HG02970 (cell line): ENCODE measurements around the gene DECR2.
"Not testable (repeated sequence)": the region's sequence is repeated elsewhere in the genome, so short reads cannot be mapped to it uniquely, and the experiment has no call there.

Experiments
- ATAC-seq: cut with Tn5 transposase; IDR thresholded peaks from one replicate; pipeline ENCODE4 v1.9.1; 2021; ENCODE audit warnings: mild to moderate bottlenecking, moderate library complexity, moderate number of reproducible peaks; ENCODE audit not compliant: unreplicated experiment, low FRiP score

DECR2 gene, protein sequence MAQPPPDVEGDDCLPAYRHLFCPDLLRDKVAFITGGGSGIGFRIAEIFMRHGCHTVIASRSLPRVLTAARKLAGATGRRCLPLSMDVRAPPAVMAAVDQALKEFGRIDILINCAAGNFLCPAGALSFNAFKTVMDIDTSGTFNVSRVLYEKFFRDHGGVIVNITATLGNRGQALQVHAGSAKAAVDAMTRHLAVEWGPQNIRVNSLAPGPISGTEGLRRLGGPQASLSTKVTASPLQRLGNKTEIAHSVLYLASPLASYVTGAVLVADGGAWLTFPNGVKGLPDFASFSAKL

DNA sequence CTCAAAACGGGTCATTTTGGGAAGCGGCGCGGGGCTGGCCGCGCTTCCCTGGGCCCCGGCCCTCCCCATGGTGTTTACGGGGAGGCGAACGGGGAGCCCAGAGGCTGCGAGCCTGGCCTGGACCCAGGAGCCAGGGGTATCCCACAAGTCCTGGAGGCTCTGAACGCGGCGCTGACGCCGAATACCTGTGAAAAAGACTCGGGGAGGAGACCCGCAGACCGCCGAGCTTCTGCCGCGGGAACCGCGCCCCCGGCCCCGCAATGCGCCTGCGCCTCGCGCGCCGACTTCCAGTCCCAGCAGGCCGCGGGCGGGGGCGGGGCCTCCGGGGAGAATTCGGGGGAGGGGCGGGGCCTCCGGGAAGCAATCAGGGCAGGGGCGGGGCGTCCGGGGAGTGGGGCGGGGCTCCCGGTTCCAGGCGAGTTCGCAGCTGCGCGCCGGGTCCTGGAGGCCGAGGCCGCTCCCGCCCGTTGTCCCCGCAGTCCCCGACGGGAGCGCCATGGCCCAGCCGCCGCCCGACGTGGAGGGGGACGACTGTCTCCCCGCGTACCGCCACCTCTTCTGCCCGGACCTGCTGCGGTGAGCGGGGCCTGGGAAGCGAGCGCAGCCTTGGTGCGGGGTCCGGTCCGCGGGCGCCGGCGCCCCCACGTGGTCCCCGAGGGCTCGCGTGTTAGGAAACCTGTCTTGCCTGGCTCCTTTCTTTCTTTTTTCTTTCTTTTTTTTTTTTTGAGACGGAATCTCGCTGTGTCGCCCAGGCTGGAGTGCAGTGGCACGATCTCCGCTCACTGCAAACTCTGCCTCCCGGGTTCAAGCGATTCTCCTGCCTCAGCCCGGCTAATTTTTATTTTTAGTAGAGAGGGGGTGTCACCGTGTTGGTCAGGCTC is at the start of gene DECR2:
TSS of gene DECR2 (plus strand) at position 418 of the 881 bp plus-strand sequence. CDS start at position 497, 79 bp downstream.
- ATAC-seq: peak; percentile 49

DNA sequence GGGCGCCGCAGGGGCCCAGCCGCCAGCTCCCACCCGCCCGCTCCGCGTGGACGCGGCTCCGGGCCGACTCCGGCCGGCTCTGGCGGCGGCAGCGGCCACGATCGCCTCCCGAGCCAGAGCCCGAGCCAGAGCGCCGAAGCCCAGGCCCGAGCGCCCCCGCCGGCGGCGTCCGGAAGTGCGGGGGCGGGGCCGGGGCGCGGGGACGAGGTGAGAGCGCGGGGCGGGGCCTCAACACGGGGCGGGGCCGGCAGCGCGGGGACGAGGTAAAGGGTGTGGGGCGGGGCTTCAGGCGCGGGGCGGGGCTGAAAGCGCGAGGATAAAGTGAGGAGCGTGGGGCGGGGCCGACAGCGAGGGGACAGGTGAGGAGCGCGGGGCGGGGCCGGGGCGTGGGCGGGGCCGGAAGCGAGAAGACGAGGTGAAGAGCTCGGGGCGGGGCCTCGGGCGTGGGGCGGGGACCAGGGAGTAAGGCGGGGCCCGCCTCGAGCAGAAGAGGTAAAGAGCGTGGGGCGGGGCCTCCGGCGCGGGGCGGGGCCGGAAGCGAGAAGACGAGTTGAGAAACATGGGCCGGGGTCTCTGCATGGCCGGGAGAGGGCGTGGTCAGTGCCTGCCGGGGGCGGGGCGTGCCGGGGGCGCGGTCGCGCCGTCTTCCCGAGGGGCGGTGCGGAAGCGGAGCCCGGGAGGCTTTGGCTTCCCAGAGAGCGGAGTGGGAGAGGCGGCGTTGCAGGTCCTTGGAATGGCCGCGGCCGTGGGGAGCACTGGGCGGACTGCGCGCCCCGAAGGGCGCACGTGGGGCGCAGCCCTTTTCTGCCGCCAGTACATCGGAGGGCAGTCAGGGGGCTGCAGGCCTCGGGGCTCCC is 48.9 kb upstream of the DECR2 start, which contains the start of gene AXIN1:
TSS of gene AXIN1 (minus strand) at position 177 of the 857 bp plus-strand sequence. CDS start 5,698 bp downstream, outside the sequence.
- peak; percentile 61 for ATAC-seq

DNA sequence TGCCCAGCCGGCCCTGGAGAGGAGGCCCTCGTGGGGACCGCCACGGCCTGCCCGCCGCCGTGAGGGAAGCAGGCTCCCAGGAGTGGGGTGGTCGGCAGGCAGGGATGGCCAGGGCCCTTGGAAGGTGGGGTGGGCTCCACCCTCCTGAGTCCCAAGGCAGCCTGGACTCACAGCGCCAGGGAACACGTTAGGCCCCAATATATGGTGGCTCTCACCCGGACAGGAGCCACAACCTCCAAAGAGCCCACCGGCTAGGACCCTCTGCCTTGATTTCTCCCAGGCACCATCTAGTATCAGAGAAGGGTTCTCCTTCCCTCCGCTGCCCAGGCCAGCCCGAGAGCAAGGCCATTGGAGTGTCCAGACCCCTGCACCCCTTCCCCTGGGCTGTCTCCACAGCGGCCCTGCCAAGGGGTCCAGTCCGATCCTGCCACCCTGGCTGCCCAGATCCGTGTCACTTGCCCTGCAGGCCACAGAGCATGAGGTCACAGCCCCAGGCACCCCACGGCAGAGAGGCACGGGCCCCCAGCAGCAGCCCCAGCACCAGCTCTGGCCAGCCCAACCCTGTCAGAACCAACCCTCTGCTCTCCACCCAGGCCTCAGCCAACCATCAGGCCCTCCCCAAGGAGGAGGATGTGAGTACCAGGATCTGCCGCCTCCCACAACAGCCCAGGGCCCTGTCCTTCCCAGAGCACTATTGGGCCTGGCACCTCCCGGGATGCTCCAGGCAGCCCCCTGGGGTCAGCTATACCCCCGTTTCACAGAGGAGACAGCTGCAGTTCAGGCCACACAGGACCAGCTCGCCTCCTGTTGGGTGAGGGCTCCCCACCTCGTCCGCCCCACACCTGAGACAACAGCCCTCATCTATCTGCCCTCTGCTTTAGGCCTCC is 48.0 kb upstream of the DECR2 start:
- no peak for ATAC-seq

DNA sequence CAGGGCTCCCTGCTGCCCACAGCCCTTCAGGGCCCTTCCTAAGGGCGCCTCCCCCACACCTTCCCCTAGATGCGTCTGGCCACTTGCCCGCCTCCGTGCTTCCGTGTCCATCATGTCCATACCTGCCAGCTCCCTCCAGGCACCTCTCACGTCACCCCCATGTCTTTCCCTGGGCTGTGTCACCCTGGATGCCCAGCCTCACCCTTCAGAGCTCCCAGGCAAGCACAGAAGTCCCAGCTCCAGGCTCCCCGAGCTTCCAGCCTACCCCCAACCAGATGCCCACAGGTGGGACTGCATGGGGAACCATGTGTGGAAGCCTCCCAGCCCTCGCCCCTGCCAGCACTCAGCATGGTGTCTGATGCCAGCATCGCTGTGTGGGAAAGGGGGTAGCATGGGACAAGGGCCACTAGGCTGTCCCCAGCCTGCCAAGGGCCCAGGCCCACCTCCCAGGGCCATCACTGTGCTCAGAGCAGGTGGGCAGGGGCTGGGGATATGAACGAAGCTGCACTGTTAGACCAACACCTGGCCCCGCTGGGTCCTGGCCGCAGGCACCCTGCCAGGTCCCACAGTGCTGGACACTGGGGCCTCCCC is 47.3 kb upstream of the DECR2 start:
- ATAC-seq: no peak

DNA sequence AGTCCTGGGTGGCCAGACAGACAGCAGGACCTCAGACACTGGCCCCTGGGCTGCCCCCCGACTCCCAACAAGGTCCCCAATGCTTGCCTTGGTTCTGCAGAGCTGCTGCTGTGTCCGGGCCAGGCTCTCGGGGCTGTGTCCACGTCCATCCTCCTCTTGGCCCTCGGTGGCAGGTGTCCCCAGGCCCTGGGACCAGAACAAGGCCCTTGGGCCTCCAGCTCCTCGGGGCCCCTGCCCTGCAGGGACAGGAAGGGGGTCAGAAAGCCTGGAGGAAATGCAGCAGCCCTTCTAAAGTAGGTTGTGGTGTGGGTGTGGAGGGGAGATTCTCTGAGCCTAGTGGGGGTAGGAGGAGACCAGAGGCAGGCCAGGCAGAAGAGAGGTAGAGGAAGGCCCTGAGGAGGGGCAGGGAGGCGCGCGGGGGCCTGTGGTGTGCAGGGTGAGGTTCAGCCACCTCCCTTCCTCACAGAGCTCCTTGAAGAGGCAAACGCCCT is 46.7 kb upstream of the DECR2 start:
- no peak for ATAC-seq

DNA sequence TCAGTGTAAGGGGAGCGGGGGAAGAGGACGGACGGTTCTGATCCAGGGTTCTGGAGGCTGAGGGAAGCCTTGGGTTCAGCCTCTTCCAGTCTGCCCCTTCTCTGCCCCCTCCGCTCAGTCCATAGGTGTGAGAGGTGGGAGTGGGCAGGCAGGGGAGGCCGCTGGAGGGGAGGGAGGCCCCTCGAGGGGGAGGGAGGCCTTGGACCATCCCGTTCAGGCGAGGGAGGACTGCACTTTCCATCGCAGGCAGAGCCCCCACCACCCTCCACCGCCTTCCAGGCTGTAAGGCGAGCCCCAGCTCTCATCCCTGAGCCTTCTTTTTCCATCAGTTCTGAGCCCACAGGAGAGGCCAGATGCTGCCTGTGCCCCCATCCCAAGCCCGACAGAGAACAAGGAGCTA is 44.9 kb upstream of the DECR2 start:
- ATAC-seq: no peak

DNA sequence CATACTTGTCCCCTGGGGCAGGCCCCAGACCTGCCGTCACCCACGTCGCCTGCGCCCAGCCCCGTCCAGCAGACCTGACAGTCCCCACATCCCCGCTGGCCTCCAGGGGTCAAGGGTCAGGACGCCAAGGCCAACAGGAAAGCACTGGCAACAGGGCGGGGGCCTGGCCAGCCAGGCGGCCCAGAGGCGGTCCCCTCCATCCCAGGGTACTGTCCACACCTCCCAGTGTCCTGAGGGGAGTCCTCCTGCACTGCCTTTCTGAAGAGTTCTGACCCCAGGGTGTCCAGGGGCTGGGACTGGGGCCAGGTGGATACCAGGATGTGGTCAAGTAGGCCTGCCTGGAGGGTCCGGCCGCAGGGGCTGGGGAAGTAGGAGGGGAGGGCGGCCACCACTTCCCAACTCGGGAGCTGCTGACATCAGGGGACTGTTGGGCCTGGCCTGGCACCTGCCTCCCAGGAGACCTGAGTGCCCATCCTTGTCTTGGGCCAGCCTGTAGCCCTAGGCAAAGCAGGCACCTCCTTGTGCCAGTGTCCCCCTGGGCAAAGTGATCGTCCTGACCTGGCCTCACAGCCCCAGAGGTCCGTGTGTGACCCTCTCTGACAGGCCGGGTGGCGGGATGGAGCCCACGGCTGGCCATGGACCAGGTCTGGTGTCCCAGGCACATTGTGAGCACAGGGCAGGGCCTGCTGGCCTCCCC is 42.5 kb upstream of the DECR2 start:
- ATAC-seq: no peak

DNA sequence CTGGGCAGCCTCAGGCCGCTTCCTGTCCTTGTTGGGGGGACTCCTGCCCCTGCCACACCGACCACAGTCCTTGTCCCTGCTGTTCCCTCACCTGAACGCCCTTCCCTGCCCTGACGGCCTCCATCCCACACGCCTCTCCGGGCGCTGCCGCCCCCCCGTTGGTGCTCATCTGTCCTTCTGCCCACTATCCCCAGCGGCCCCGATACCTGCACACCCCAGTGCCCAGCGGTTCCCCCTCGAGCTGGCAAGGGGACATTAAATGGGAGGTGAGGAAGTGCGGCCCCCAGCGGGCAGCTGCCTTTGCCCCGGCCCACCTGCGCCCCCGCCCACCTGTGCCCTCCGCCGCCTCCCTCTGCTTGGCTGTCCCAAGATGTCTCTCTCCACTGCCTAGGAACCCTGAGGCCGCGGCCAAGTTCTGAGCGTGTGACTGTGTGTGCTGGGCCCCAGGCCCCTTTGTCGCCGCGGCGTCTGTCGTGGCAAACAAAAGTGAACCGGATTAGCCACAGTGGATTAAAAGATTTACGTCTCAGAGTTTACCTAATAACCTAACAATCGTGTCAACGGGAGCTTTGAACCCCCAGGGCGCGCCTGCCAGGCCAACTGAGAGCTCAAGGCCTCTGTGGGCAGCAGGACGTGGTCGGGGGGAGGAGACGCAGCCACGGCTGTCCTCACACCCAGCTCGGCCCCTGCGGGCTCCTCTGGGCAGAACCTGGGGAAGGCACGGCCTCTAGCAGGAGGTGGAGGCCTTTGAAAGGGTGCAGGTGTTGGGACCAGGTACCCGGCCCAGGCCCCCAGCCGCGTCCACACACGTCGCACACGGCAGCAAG is 41.6 kb upstream of the DECR2 start:
- ATAC-seq: no peak

DNA sequence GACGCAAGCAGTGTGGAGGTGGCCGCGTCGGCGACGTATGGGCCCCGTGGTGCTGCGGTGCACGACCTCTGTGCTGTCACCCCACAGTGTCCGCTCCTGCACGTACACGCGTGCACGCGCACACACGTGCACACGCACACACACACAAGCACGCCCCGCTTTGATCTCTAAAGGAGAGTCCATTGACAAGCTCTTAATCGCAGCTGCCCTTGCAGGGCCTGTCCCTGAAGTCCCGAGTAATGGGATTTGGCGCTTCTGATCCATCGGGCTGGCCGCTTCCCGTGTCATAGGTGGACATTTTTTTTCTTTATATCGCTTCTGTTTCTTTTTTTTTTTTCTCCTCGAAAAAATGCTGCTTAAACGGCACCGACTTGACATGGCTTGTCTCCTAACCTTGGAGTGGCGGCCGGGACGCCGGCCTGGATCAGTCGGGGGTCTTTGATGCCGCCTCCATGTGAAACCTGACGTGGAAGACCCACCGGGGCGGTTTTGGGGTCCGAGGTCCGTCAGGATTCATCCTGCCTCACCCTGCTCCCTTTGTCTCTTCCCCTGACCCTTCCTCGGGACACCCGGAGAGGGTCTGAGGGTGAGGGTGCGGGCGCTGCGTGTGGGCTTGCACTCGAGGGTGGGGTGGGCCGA is 40.9 kb upstream of the DECR2 start:
- ATAC-seq: no peak

DNA sequence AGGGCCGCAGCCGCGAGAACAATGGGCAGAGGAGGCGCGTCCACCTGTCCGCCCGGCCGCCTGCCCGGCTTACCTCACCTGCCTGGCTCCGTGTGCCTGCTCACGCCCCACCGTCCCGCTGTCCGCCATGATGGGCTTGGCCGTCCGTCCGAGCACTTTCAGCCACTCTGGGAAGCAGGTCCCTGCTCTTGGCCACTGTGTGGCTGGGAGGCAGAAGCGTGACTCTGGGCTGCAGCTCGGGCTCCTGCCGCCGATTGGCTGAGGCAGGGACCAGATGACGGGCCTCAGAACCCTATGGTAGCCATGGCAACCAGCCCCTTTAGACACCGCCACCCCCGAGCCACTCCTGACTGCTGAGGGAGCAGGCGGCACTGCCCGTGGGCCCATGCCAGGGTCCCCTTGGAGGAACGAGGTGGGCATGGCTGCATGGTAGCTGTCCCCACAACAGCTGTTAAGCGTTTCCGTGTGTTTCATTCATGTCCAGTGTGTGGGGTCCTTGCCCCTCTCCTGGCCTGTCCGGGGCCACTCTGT is 40.3 kb upstream of the DECR2 start:
- ATAC-seq: no peak

DNA sequence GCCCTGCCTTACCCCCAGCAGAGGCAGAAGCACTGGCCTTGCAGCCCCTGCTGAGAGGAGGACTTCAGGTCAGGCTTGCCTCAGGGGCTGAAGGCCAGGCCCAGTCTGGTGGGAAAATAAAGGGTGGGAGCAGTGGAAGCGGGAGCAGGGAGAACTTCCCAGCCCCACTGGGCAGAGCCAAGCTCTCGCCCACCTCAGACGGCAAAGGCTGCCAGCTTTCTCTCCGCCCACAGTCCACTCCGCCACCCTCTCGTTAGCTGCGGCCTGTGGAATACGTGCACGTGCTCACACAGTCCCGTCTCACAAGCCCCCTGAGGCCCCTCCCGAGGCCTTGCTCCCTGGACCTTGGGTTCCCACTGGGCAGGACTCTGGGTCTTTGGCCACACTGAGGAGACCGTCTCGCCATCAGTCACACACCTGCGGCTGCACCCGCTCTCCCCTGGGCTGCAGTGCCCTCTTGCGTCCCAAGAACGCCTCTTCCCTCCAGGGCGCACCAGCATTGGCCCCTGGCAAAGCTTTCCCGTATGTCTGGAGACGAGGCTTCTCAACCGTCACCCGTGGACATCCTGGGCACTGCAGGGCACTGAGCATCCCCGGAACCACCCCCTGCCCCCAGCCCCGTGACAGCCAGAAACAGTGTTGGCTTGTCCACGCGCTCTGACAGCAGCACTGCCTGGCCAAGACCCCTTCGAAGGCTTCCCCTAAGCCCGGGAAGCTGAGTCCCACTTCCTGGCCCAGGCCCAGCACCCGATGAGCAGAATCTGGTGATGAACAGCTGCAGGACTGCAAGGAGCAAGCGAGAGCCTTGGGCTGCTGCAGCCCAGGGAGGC is 39.6 kb upstream of the DECR2 start:
- no peak for ATAC-seq

DNA sequence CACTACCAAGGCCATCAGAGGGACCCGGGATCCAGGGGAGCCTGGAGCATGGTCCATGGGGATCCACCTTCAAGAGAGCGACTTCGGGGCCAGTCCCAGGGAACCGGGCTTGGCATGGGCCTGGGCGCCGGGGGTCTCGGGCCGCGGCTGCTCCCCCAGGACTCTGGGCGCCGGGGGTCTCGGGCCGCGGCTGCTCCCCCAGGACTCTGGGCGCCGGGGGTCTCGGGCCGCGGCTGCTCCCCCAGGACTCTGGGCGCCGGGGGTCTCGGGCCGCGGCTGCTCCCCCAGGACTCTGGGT is 39.0 kb upstream of the DECR2 start:
- not testable (repeated sequence) for ATAC-seq

DNA sequence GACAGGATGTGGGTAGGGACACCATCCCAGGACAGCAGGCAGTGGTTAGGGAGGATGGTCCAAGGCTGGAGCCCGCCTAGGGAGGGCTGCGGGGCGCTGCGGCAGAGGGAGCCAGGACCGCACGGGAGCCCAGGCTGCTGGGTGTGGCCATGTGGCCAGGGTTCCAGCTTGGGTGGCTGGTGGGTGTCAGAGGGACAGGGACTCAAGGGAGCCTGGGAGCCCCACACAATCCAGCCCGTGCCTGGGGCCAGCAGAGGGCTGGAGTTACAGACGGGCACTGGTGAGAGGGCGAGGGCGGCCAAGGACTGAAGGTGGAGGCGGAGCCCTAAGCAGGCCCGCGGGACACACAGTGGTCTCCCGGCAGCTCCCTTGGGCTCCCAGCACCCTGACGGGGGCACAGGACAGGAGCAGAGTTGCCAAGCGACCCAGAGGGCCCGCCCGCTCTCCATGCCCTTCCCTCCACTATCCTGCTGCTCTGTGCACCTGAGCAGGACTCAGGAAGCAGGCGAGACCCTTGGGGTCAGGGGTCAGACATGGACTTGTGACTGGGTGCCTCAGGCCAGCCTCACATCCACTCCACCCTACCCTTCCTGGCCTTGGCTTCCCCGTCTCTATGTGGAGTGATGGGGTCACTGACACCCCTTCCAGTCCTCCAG is 38.4 kb upstream of the DECR2 start:
- ATAC-seq: no peak

DNA sequence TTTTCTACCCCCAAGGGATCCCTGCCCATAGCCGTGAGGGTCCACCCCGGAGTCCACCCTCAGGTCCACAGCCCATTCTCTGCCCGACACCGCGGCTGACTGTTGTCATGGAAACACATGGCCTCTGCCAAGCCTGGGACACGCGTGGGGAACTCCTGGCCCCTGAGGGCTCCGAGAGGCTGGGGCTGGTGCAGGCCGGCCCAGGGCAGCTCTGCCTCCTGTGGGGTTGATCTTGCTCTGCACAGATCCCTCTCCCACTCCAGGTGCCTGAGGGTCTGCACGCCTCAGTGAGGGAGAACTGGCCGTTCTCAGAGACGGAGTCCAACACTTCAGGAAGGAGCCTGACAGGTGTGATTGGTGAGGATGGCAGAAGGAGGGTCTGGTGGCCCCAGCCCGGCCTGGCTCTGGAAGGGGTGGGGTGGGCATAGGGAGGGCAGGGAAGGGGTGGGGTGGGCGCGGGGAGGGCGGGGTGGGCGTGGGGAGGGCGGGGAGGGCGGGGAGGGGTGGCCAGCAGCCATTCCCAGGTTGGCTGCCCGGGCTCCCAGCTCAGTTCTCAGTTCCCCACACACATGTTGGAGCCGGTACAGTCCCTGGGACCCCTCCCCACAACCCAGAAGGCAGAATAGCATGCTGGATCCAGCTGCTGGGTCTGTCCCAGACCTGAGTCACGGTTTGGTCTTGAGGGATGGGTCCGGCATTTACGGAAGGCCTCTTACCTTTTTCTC is 37.8 kb upstream of the DECR2 start:
- ATAC-seq: no peak
